HUES64 (cell line): ENCODE data around the gene KLHL30.

Experiments
- H3K27ac ChIP-seq: 2 replicates; pipeline ENCODE4 v1.7.0; 2013; ENCODE audit warnings: low read depth, low read length, inconsistent platforms
- H3K27me3 ChIP-seq: 2 replicates; pipeline ENCODE4 v1.6.1; 2013; ENCODE audit warnings: mild to moderate bottlenecking, low read length; ENCODE audit not compliant: insufficient read depth
- H3K36me3 ChIP-seq: 2 replicates; pipeline ENCODE4 v1.6.1; 2013; ENCODE audit warnings: mild to moderate bottlenecking, low read length; ENCODE audit not compliant: insufficient read depth
- H3K4me1 ChIP-seq: 2 replicates; pipeline ENCODE4 v1.6.1; 2013; ENCODE audit warnings: mild to moderate bottlenecking, low read length, moderate library complexity; ENCODE audit not compliant: insufficient read depth
- H3K4me3 ChIP-seq: 2 replicates; pipeline ENCODE4 v1.5.1; 2013; ENCODE audit warnings: mild to moderate bottlenecking, low read length, moderate library complexity
- H3K9ac ChIP-seq: 2 replicates; pipeline ENCODE4 v1.6.1; 2013; ENCODE audit warnings: mild to moderate bottlenecking, low read depth, low read length
- H3K9me3 ChIP-seq: 2 replicates; pipeline ENCODE4 v1.6.1; 2013; ENCODE audit warnings: low read depth, low read length; ENCODE audit not compliant: insufficient read depth
- WGBS: fragments of 150-250, 120-280 bp; methylation state at CpG from one replicate; pipeline ENCODE4 v1.1.7; 2013; ENCODE audit warnings: missing lambda C conversion rate; 5-methylcytosine and 5-hydroxymethylcytosine counted together

Gene KLHL30

DNA sequence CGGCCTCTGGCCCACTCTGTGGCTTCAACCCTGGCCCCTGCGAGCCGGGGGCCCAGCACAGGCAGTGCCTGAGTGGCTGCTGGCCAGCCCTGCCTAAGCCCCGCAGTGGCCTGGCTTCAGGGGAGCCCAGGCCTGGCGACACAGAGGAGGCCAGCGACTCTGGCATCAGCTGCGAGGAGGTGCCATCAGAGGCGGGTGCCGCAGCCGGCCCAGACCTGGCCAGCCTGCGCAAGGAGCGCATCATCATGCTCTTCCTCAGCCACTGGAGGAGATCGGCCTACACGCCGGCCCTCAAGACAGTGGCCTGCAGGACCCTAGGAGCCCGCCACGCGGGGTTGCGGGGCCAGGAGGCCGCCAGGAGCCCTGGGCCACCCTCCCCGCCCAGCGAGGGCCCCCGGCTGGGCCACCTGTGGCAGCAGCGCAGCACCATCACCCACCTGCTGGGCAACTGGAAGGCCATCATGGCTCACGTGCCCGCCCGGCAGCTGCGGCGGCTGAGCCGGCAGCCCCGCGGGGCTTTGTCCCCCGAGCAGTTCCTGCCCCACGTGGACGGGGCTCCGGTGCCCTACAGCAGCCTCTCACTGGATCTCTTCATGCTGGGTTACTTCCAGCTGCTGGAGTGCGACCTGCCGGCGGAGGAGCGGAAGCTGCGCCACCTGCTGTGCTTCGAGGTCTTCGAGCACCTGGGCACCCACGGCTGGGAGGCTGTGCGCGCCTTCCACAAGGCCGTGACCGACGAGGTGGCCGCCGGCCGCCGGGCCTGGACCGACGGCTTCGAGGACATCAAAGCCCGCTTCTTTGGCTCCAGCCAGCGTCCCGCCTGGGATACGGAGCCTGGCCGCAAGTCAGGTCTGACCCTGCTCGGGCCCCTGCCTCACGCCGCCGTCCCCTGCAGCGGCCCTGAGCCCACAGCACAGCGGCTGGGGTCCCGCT, 7.5 kb upstream of the KLHL30 start:
- 93% methylated on average over 68 of the region's 68 CpGs for WGBS
- Histone ChIP-seq H3K4me1 (no peaks in the 10 kb centered on the region), H3K9ac (no peak overlapping the region), H3K4me3 (no peak overlapping the region), H3K27ac (no peak overlapping the region), H3K9me3 (no peaks in the 10 kb centered on the region), H3K27me3 (no peaks in the 10 kb centered on the region), H3K36me3 (no peaks in the 10 kb centered on the region)

DNA sequence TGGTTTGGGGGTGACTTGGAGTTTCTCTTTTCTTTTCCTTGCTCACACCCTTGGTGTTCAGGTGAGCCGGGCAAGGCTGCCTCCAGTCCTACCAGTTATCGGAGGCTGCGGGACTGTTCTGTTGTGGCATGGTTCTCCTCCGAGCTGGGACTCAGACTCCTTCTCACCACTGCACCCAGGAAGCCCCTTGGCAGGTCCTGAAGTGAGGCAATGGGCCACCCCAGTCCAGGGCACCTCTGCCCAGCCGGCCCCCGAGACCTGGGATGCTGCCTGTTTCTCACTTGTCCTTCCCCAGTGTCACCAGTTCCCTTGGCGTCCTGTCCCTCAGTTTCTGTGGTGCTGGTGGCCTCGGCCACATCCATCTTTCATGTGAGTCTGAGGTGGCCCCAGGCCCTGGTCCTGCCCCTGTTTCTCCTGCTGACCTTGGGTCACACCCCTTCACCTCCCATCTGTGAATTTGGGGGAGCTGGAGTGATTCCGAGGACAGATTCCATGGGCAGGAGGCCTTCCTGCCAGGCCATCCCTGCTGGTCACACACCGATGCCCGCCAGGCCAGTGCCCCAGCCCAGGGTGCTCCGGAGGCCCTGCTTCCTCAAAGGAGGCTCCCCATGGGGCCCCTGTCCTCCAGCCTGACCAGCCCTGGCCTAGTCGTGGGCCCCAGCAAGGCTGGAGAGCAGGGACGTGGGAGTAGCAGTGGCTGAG, 6.6 kb upstream of the KLHL30 start:
- Histone ChIP-seq H3K4me1 (no peaks in the 10 kb centered on the region), H3K9me3 (no peaks in the 10 kb centered on the region), H3K27me3 (no peaks in the 10 kb centered on the region), H3K4me3 (no peak overlapping the region), H3K36me3 (no peaks in the 10 kb centered on the region), H3K27ac (no peak overlapping the region), H3K9ac (no peak overlapping the region)
- WGBS, result 94% methylated on average over 14 of the region's 14 CpGs

DNA sequence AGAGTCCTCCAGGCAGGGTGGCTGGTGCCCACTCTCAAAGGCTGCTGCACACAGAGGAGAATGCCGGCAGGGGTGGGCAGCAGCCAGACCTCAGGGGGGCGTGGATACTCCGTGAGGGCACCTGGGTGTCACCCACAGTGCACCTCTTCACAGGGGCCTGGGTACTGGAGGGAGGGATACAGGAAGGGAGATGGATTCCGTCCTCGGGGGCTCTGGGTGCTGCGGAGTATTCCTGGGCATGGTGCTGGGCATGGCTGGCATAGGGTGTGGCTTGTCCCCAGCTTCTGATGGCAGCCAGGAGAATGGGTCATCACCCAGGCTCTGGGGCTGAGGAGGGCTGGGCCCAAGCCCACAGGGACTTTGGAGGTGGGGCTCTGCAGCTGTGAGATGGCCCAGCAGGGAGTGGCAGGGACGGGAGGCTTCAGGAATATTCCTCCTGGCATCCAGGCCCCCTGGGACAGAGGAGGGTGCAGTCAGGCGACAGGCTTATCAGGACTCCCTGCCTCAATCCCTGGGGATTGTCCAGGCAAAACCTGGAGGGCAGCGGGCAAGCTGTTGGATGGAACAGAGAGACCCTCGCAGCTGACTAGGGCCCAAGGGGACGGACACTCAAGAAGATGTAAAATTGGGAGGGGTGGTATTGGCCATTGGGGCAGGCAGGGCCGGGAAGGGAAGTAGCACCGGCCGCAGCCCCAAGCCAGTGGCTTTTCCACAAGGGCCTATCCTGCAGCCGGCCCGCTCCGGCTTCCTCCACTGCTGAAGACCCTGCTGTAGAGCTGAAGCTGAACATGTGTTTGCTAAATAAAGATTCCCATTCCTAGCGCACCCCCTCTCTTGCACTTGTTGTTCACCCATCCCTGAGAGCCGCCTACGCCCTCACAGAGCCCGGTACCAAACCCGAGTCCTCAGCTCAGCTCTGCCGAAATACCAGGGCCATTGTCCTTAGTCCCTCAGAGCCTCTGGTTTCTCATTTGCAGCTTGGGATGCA, 5.7 kb upstream of the KLHL30 start:
- no peak overlapping the region for H3K4me3 ChIP-seq
- 91% methylated on average over 23 of the region's 23 CpGs for WGBS
- no peaks in the 10 kb centered on the region for H3K36me3 ChIP-seq
- H3K27me3 ChIP-seq, result no peaks in the 10 kb centered on the region
- H3K4me1 ChIP-seq, result no peaks in the 10 kb centered on the region
- no peaks in the 10 kb centered on the region for H3K9me3 ChIP-seq
- H3K9ac ChIP-seq, result no peak overlapping the region
- H3K27ac ChIP-seq, result no peak overlapping the region

DNA sequence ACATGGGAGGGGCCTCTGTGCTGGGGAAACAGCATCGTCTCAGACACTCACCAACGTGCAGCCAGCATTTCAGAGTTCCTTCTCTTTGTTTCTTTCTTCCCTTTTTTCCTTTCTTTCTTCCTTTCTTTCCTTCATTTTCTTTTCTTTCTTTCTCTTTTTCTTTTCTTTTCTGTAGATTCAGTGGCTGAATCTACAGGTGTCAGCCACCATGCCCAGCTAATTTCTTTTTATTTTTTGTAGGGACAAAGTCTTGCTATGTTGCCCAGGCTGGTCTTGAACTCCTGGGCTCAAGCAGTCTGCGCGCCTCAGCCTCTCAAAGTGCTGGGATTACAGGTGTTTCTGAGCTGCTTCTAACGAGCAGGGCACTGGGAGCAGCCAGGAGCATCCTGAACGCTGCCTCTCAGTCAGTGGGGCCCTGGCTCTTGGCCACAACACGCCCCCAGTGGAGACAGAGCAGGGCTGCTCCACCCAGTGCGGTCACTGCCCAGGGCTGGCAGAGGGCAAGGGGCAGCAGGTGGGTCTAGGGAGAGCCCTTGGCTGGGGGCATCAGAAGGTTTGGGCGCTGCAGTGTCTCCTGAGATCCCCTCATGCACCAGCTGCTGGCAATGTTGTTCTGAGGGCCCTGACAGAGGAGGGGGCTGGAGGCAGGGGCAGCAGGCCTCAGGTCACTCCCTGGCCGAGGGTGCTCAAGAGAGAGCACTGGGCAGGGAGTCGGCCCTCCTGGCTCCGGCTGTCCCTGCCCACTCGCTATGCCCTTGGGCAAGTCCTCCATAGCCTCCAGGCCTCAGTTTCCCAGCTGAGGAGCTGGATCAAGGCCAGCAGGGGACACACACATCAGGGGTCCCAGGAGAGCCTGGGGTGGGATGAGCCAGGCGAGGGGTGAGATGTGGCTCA, 4.7 kb upstream of the KLHL30 start:
- Histone ChIP-seq H3K27ac (no peak overlapping the region), H3K4me3 (no peak overlapping the region), H3K9ac (no peak overlapping the region), H3K36me3 (no peaks in the 10 kb centered on the region), H3K4me1 (no peaks in the 10 kb centered on the region), H3K9me3 (no peaks in the 10 kb centered on the region), H3K27me3 (no peaks in the 10 kb centered on the region)
- WGBS, result 86% methylated on average over 14 of the region's 14 CpGs

DNA sequence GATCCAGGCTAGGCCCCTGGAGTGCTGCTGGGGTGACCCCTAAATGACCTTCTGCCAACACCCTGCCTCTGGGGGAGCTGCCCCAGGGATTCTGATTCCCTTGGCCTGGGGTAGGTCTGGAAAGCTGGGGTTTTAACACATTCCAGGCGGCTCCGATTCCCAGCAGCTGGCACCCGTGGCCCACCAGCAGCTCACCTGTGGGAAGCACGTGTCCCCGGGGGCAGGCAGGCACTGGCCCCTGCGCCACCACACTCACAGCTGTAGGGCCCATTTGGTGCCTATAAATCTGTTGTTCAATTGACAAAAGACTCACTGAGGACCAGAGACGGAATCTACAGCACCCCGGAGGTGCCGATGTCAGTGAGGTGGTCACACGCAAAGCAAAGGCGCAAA, 4.1 kb upstream of the KLHL30 start:
- no peaks in the 10 kb centered on the region for H3K27me3 ChIP-seq
- no peak overlapping the region for H3K4me3 ChIP-seq
- 92% methylated on average over 11 of the region's 11 CpGs for WGBS
- H3K36me3 ChIP-seq, result no peaks in the 10 kb centered on the region
- H3K9ac ChIP-seq, result no peak overlapping the region
- H3K4me1 ChIP-seq, result no peaks in the 10 kb centered on the region
- no peak overlapping the region for H3K27ac ChIP-seq
- H3K9me3 ChIP-seq, result no peaks in the 10 kb centered on the region

DNA sequence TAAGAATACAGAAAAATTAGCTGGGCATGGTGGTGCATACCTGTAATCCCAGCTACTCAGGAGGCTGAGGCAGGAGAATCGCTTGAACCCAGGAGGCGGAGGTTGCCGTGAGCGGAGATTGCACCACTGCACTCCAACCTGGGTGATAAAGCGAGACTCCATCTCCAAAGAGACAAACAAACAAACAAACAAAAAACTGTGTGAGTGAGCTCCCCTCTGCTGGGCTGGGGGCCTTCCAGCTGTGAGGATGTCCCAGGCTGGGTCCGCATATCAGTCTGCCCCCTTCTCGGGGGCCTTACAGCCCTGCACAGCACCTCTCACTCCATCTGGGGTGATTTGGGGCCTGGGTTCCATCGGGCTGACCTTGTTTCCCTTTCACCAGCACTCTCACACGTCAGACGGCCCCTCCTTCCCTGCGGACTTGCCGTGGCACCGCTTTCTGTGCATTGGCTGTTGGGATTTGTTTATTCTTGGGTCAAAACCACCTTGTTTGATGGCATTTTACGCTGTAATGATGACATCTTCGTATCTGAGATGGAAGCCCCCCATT, 2.8 kb upstream of the KLHL30 start:
- Histone ChIP-seq H3K4me3 (no peak overlapping the region), H3K9me3 (no peaks in the 10 kb centered on the region), H3K36me3 (no peaks in the 10 kb centered on the region), H3K9ac (no peak overlapping the region), H3K4me1 (no peaks in the 10 kb centered on the region), H3K27me3 (no peaks in the 10 kb centered on the region), H3K27ac (no peak overlapping the region)
- 90% methylated on average over 15 of the region's 15 CpGs for WGBS

DNA sequence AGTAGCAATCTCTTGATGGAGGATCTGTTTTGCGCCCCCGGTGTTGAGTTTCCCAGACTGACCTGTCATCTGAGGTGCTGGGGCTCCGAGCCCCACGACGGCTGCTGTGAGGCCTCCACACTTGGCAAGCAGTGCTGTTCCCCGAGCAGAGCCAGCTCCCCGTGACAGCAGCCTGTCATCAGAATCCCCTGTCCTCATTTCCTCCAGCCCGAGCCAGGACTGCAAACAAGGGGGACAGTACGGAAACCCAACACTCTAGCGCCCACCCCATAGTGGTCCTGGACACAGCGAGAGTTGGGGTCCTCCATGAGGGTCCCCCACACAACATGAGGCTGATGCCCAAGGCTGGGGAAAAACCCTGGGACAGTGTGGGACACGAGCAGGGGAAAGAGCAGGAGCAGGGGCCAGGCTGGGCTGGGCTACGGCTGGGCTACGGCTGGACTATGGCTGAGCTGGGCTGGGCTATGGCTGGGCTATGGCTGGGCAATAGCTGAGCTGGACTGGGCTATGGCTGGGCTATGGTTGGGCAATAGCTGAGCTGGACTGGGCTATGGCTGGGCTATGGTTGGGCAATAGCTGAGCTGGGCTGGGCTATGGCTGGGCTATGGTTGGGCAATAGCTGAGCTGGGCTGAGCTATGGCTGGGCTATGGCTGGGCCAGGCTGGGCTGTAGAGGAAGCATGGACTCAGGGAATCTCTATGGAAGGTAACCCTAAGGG, 1.5 kb upstream of the KLHL30 start:
- no peak overlapping the region for H3K9ac ChIP-seq
- 92% methylated on average over 14 of the region's 14 CpGs for WGBS
- H3K27ac ChIP-seq, result no peak overlapping the region

DNA sequence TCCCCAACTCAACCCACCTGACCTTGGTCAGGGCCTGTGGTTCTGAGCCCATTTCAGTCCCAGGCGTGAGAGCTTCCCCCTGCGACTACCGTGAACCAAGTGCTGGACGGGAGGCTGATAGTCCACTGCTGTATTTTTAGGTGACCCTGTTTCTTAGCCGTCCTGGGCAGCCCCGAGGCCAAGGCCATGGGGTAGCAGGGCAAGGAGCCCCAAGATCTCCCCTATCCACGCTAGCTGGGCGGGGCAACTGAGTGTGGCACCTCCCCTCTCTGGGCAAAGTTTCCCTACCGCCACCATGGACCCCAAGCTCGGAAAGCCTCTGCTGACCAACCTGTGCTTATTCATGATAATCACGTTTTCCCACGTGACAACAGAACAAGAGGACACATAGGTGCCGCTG, 583 bp upstream of the KLHL30 start:
- WGBS, result 94% methylated on average over 13 of the region's 13 CpGs
- Histone ChIP-seq H3K27me3 (no peaks in the 10 kb centered on the region), H3K4me3 (no peak overlapping the region), H3K36me3 (no peaks in the 10 kb centered on the region), H3K9me3 (no peaks in the 10 kb centered on the region), H3K27ac (no peak overlapping the region), H3K9ac (no peak overlapping the region), H3K4me1 (no peaks in the 10 kb centered on the region)

More for the DNA sequence above, 1.5 kb upstream of the KLHL30 start:
- Histone ChIP-seq H3K4me1 (no peaks in the 10 kb centered on the region), H3K27me3 (no peaks in the 10 kb centered on the region), H3K36me3 (no peaks in the 10 kb centered on the region), H3K9me3 (no peaks in the 10 kb centered on the region), H3K4me3 (no peak overlapping the region)

DNA sequence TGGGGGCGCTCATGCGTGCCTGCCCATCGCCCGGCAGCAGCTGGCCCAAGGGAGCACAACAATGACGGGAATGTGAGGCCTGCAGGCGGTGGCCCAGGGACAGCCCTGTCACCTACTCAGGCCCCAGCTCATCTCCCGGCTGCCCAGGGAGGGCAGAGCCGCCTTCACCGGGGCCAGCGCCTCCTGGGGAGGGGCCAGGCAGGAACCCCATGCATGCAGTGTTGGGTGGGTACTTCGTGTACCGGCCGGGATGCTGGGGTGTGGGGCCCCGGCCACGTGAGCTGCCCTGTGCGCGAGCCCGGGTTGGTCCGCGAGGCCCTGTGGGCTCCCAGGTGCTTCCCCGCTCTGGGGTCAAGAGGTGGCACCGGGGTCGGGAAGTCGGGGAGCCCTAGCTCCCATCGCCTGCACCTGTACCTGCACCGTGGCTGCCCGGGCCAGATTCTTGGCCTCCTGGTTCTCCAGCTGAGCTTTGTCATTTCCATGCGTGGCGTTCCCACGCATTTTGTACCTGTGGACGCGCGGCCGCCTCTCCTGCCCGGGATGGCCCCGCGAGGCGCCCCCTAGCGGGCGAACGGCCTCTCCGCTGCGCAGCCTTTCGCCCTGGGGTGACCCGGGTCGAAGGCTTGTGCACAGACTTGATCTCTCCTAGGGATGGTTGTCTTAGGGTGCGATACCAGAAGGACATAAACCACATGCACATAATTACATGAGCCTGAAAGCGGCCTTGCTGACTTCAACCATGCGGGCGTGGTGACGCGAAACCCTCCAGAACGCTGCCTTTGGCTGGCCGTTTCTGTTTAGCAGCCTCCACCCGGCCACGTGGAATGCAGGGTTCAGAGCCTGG, 950 bp downstream of the KLHL30 start:
- H3K27me3 ChIP-seq, result no peaks in the 10 kb centered on the region
- WGBS, result 77% methylated on average over 56 of the region's 56 CpGs
- no peak overlapping the region for H3K27ac ChIP-seq
- no peaks in the 10 kb centered on the region for H3K9me3 ChIP-seq
- H3K9ac ChIP-seq, result no peak overlapping the region
- no peaks in the 10 kb centered on the region for H3K36me3 ChIP-seq
- no peaks in the 10 kb centered on the region for H3K4me1 ChIP-seq
- no peak overlapping the region for H3K4me3 ChIP-seq
